Amniotic epithelial cell (primary cell): Measurements from ENCODE around the gene CLCA4.

Source experiments
- DNase-seq: peaks from one replicate; pipeline ENCODE4 v3.0.0-alpha.2; 2010; ENCODE audit warnings: low read depth

Gene CLCA4

DNA sequence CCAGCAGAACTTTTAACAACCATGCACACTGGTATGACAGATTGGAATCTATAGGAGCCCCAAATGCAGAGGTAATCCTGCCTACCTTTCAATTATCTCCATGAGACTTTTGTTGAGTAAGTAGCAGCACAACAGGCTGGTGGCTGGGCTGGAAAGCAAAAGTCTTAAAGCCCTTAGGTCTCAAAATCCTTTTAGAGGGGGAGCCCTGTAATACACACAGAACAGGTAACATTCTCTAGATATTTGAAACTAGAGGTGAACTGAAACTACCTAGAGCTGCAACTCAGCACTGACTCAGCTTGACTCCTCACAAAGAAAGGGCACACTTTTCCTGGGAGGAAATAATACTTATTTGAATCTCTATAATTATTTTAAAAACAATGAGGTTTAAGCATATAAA, 71.5 kb downstream of the CLCA4 start:
- DNase-seq = no peak

DNA sequence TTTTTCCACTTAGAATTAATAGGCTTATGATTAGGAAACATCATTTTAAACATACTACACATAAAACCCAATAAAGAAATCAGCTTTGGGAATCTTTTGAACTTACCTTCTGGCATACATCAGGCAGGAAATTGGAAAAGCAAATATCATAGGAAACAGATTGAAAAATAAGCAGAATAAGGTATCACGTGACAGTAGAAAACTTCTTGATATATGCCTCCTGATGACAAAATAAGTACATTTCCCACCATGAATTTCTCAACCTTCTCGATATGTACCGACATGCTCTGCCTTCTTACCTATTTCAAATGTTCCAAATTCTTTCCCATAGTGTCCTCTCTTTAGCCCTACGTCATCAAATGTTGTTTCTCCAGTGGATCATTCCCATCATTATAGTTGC, 72.4 kb downstream of the CLCA4 start:
- no peak for DNase-seq

DNA sequence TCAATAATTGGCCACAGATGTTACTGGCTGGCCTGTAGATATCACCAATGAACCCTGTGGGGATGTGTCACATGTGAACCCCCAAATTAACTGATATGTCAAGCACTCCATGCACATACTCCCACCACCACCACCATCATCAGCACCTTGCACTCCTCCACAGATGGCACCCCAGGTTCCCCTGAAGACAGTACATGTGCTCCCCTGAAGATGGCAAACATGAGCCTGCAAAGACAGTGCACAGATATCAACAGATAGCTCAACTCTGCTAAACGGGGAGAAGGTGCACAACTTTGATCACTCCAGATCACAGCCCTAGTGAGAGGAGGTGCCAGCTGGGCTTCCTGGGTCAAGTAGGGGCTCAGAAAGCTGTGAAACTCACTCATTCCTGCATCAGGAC, 74.4 kb downstream of the CLCA4 start:
- DNase-seq = no peak
